MM.1S (cell line): ENCODE measurements around the gene DRAM1.
"Not testable (repeated sequence)": the region's sequence is repeated elsewhere in the genome, so short reads cannot be mapped to it uniquely, and the experiment has no call there.

Experiments used
- DNase-seq: peaks from one replicate; pipeline ENCODE4 v3.0.0-alpha.2; 2015
- H2AFZ ChIP-seq: fragments of 300-600 bp; sonication (generic); 2 replicates; pipeline ENCODE4 v1.6.0; 2016; ENCODE audit warnings: antibody characterized with exemption, low read length
- H3F3A ChIP-seq: fragments of 300-600 bp; sonication (generic); 2 replicates; pipeline ENCODE4 v1.6.1; 2016; ENCODE audit warnings: mild to moderate bottlenecking, antibody characterized with exemption, low read length, moderate library complexity, mixed read lengths; ENCODE audit not compliant: insufficient read depth
- H3K27ac ChIP-seq: fragments of 300-600 bp; sonication (generic); 2 replicates; pipeline ENCODE4 v1.5.1; 2016; ENCODE audit warnings: mild to moderate bottlenecking, low read length
- H3K27me3 ChIP-seq: fragments of 300-600 bp; sonication (generic); replicated peaks from 2 replicates; pipeline ENCODE4 v1.6.0; 2016; ENCODE audit warnings: low read length; ENCODE audit not compliant: insufficient read depth
- H3K36me3 ChIP-seq: fragments of 300-600 bp; sonication (generic); replicated peaks from 2 replicates; pipeline ENCODE4 v1.6.1; 2016; ENCODE audit warnings: mild to moderate bottlenecking, low read length, mixed read lengths; ENCODE audit not compliant: insufficient read depth
- H3K4me1 ChIP-seq: fragments of 300-600 bp; sonication (generic); 2 replicates; pipeline ENCODE4 v1.6.1; 2016; ENCODE audit warnings: low read length, mixed read lengths
- H3K4me2 ChIP-seq: fragments of 300-600 bp; sonication (generic); 2 replicates; pipeline ENCODE4 v1.6.0; 2016; ENCODE audit warnings: low read depth, low read length
- H3K4me3 ChIP-seq: fragments of 300-600 bp; sonication (generic); 2 replicates; pipeline ENCODE4 v1.5.1; 2016; ENCODE audit warnings: low read length, mixed read lengths
- H3K79me2 ChIP-seq: fragments of 300-600 bp; sonication (generic); 2 replicates; pipeline ENCODE4 v1.6.1; 2016; ENCODE audit warnings: mixed run types, low read length, mixed read lengths
- H3K9ac ChIP-seq: fragments of 300-600 bp; sonication (generic); 2 replicates; pipeline ENCODE4 v1.6.1; 2016; ENCODE audit warnings: low read length, mixed read lengths
- H3K9me2 ChIP-seq: fragments of 300-600 bp; sonication (generic); replicated peaks from 2 replicates; pipeline ENCODE4 v1.6.1; 2016; ENCODE audit warnings: mild to moderate bottlenecking, low read length, mixed read lengths; ENCODE audit not compliant: insufficient read depth
- H3K9me3 ChIP-seq: fragments of 300-600 bp; sonication (generic); replicated peaks from 2 replicates; pipeline ENCODE4 v1.6.1; 2016; ENCODE audit warnings: mild to moderate bottlenecking, low read length, mixed read lengths; ENCODE audit not compliant: insufficient read depth
- H4K20me1 ChIP-seq: fragments of 300-600 bp; sonication (generic); 2 replicates; pipeline ENCODE4 v1.6.1; 2016; ENCODE audit warnings: mild to moderate bottlenecking, low read length, moderate library complexity, mixed read lengths; ENCODE audit not compliant: insufficient read depth
- EZH2 ChIP-seq: fragments of 300-600 bp; sonication (generic); optimal IDR thresholded peaks from 2 replicates; pipeline ENCODE3; 2017; ENCODE audit warnings: low read depth, mild to moderate bottlenecking, antibody characterized with exemption, low read length, mixed read lengths
- EZH2phosphoT487 ChIP-seq: fragments of 300-600 bp; sonication (generic); IDR thresholded peaks from 2 replicates; pipeline ENCODE4 v1.6.1; 2018; ENCODE audit warnings: antibody characterized with exemption, low read length
- TF ChIP-seq, protein P1 (sequence below): fragments of 300-600 bp; sonication (generic); IDR thresholded peaks from 2 replicates; pipeline ENCODE4 v1.5.1; 2016; ENCODE audit warnings: antibody characterized with exemption, low read length, mixed read lengths

DRAM1 gene

DNA sequence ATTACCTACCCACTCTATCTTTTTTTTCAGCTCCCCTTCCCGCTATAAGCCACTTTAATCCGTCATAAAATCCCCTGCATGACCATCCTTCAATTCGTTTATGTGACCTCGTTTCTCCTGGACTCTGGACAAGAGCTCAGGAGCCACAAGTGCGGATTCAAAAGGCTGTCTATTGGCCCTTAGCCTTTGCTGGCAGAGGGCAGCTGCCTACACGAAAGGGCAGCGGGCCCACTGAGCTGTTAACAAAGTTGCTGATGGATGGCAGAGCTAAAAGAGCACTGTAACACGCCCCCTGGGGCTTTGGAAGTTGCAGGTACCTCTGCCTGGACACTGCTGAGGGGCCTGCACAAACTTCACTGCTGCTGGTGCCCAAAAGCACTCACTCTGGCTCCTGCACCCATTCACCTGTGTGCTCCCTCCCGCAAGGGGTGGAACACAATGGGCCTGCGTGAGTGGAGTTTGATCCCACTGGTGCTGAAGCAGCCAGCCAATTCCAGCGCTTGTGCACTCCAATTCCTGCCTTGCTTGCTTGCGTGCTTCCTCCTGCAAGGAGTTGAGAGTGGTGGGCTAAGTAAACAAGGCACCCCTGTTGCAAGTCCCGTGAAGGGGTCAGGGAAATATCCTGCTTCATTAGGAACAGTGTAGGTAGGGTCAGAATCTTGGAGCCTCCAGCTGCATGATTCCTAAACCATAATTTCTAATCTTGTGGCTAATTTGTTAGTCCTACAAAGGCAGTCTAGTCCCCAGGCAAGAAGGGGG, 10.6 kb upstream of the DRAM1 start:
- H3F3A ChIP-seq = no peaks in the 10 kb centered on the region
- no peak overlapping the region for H3K4me2 ChIP-seq
- no peaks in the 10 kb centered on the region for H3K36me3 ChIP-seq
- H4K20me1 ChIP-seq = no peaks in the 10 kb centered on the region
- DNase-seq = no peak
- H2AFZ ChIP-seq = no peak overlapping the region
- H3K9ac ChIP-seq = no peak overlapping the region
- H3K4me3 ChIP-seq = no peak overlapping the region
- TF ChIP-seq EZH2phosphoT487 (no peak), EZH2 (no peak)
- TF ChIP-seq, protein P1, sequence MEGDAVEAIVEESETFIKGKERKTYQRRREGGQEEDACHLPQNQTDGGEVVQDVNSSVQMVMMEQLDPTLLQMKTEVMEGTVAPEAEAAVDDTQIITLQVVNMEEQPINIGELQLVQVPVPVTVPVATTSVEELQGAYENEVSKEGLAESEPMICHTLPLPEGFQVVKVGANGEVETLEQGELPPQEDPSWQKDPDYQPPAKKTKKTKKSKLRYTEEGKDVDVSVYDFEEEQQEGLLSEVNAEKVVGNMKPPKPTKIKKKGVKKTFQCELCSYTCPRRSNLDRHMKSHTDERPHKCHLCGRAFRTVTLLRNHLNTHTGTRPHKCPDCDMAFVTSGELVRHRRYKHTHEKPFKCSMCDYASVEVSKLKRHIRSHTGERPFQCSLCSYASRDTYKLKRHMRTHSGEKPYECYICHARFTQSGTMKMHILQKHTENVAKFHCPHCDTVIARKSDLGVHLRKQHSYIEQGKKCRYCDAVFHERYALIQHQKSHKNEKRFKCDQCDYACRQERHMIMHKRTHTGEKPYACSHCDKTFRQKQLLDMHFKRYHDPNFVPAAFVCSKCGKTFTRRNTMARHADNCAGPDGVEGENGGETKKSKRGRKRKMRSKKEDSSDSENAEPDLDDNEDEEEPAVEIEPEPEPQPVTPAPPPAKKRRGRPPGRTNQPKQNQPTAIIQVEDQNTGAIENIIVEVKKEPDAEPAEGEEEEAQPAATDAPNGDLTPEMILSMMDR = no peak
- no peaks in the 10 kb centered on the region for H3K9me3 ChIP-seq
- no peaks in the 10 kb centered on the region for H3K27me3 ChIP-seq
- H3K9me2 ChIP-seq = no peaks in the 10 kb centered on the region
- H3K27ac ChIP-seq = no peak overlapping the region
- no peaks in the 10 kb centered on the region for H3K79me2 ChIP-seq
- H3K4me1 ChIP-seq = no peaks in the 10 kb centered on the region

DNA sequence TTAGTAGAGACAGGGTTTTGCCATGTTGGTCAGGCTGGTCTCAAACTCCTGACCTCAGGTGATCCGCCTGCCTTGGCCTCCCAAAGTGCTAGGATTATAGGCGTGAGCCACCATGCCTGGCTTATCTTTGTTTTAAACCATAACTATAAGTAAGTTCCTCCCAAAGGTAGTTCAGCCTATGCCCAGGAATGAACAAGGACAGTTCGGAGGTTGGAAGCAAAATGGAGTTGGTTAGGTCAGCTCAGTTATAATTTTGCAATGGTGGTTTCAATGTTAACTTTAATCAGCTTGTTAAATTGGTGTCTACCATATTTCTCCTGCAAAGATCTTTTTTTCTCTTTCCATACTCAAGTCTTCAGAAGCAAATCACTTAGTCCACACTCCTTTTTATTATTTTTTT, 9.8 kb upstream of the DRAM1 start:
- not testable (repeated sequence) for H3F3A ChIP-seq, H2AFZ ChIP-seq, H3K4me3 ChIP-seq, H4K20me1 ChIP-seq, H3K4me1 ChIP-seq, H3K27me3 ChIP-seq, H3K4me2 ChIP-seq, H3K27ac ChIP-seq, H3K9me3 ChIP-seq, H3K9me2 ChIP-seq, H3K36me3 ChIP-seq, DNase-seq, H3K9ac ChIP-seq, H3K79me2 ChIP-seq

DNA sequence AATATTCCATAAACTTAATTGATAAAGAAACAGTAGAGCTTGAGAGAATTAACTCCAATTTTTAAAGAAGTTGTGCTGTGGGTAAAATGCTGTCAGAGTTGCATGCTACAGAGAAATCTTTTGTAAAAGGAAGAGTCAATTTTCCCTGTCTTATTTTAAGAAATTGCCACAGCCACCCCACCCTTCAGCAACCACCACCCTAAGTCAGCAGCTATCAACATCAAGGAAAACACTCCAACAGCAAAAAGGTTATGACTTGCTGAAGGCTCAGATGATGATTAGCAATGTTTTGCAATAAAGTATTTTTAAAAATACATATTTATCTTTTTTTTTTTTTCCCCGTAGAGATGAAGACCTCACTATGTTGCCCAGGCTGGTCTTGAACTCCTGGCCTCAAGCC, 6.5 kb upstream of the DRAM1 start:
- H3K9me2 ChIP-seq = no peaks in the 10 kb centered on the region
- no peak overlapping the region for H3K4me2 ChIP-seq
- no peak overlapping the region for H3K4me3 ChIP-seq
- TF ChIP-seq EZH2phosphoT487 (no peak), EZH2 (no peak)
- TF ChIP-seq, protein P1 = no peak
- H4K20me1 ChIP-seq = no peaks in the 10 kb centered on the region
- H2AFZ ChIP-seq = no peak overlapping the region
- no peaks in the 10 kb centered on the region for H3K79me2 ChIP-seq
- peaks cover 4% of the 10 kb centered on the region for H3F3A ChIP-seq
- no peak overlapping the region for H3K9ac ChIP-seq
- no peak overlapping the region for H3K27ac ChIP-seq
- no peaks in the 10 kb centered on the region for H3K36me3 ChIP-seq
- H3K27me3 ChIP-seq = no peaks in the 10 kb centered on the region
- no peak for DNase-seq
- H3K9me3 ChIP-seq = no peaks in the 10 kb centered on the region
- no peaks in the 10 kb centered on the region for H3K4me1 ChIP-seq

DNA sequence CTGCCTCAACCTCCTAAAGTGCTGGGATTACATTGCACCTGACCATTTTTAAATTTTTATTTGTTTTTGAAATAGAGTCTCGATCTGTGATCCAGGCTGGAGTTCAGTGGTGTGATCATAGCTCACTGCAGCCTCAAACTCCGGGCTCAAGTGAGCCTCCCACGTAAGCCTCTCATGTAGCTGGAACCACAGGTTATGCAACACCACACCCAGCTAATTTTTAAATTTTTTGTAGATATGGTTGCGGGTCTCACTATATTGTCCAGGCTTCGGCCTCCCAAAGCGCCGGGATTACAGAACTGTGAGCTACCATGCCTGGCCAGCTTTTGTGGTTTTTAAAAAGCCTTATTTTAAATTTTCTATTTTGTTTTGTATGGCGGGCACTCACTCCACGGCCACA, 2.2 kb upstream of the DRAM1 start:
- Histone ChIP-seq H4K20me1 (no peaks in the 10 kb centered on the region), H3K9ac (no peak overlapping the region), H3K27me3 (no peaks in the 10 kb centered on the region), H3K79me2 (no peaks in the 10 kb centered on the region), H3K4me2 (no peak overlapping the region), H3K36me3 (no peaks in the 10 kb centered on the region), H3K9me2 (no peaks in the 10 kb centered on the region), H3F3A (peaks cover 10% of the 10 kb centered on the region), H3K27ac (no peak overlapping the region), H3K4me3 (no peak overlapping the region), H2AFZ (no peak overlapping the region), H3K4me1 (peaks cover 7% of the 10 kb centered on the region), H3K9me3 (no peaks in the 10 kb centered on the region)
- TF ChIP-seq EZH2 = no peak
- TF ChIP-seq, protein P1 = no peak
- no peak for TF ChIP-seq EZH2phosphoT487
- DNase-seq = no peak
